Stimulated activated CD8-positive, alpha-beta memory T cell treated with anti-CD3 and anti-CD28 coated beads, Interleukin-15, amount 100 ng/mL, for 48 hours (primary cell): Measurements from ENCODE around the gene P4HB.
A peak's percentile ranks its signal among the peaks of the same experiment; 100 is the strongest.

Experiments
- DNase-seq, 2 donors: peaks; one replicate each; pipeline ENCODE4 v3.0.0-alpha.2; 2020; ENCODE audit warnings: low read depth in 2 of 2

P4HB gene

DNA sequence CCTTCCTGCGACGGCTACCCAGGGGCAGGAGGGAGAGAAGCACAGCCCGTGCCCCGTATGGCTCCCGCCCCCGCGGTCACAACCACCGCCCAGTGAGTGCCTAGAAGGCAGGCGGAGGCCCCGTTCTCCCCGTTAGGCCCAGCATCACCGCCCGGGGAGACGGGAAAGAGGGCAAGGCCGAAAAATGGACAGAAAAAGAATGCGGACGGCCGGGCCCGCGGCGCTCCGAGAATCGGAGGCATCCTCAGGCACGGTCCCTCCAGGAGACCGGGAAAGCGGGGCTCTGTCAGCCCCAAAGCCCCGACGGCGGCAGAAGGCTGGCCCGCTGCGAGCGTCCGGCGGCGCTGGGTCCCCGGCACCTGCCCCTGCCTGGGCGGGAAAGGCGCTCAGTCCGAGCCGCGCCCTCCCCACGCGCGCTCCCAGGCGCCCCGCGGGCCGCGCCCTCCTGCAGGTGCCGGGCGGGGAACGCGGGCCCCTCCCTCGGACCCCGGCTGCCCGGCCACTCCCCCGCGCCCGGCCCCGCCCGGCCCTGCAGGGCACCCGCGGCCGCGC, 27.7 kb downstream of the P4HB start:
- peak; percentile 22 to 35 for DNase-seq

GRCh38 chr17:81831957-81832607, 28.3 kb downstream of the P4HB start:
- peak; percentile 36 for DNase-seq

DNA sequence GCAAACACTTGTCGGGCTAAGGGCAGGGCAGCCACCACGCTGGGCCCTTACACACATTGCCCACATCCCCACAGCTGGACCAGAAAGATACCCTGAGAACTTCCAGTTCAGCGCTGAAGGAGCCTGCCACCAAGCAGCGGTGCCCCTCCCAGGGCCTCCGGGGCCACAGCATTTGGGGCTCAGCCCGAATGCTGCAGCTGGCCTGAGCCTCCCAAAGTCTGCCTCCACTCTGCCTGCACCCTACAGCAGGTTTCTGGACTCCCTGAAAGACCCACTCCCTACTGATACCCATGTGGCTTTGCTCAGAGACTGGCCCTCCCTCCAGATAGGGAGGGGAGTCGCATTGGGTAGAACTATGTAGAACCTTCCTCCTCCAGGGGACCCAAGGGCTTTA, 28.8 kb downstream of the P4HB start:
- DNase-seq: no peak

GRCh38 chr17:81829858-81830257, 30.5 kb downstream of the P4HB start:
- DNase-seq: no peak

DNA sequence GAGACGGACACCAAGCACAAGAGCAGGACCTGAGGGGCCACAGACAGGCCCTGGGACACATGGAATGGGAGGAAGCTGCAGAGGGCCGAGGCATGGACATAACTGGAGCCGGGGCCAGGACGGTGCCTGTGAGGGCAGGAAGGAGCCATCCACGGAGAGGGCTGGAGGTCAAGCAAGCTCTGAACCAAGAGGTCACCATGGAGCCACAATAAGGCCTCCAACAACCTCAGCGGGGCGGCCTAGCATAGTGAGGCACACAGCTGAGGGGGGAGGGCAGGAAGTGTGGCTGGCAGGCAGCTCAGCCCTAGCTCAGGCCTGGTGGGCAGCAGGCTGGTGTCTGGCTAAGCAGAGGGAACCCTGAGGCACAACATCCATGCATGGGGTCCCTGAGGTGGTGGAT, 31.7 kb downstream of the P4HB start:
- DNase-seq: no peak

DNA sequence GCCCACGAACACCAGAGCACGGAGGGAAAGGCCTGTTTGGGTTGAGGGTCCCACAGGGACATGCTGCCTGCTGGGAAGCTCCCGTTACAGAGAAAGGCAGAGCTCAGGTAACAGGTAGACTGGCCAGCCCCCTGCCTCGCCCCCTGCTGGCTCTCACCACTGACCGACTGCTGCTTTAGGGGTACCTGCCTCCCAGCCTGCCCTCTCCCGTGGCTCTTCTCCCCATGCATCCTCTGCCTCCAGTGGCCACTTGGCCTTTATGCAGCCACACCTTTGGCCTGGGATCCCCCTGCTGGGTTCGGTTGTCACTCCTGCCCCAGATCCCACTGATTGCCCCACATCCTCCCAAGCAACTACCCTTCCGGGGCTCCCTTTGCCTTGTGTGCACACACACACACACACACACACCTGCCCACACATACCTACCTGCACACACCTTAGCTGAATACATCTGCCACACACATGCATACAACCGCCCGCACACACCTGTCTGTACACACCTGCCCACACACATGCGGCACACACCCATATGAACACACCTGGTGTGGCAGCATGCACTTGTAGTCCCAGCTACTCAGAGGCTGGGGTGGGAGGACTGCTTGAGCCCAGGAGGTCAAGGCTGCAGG, 34.4 kb downstream of the P4HB start:
- no peak for DNase-seq

GRCh38 chr17:81824595-81824994, 35.7 kb downstream of the P4HB start:
- no peak for DNase-seq

GRCh38 chr17:81823820-81824550, 36.4 kb downstream of the P4HB start:
- DNase-seq: no peak

GRCh38 chr17:81822996-81823819, 37.1 kb downstream of the P4HB start:
- DNase-seq: no peak

GRCh38 chr17:81822312-81822637, 38.1 kb downstream of the P4HB start:
- DNase-seq: no peak

- no peak for DNase-seq
Measured at GRCh38 chr17:81821603-81822311, 38.6 kb downstream of the P4HB start.

GRCh38 chr17:81821147-81821546, 39.2 kb downstream of the P4HB start:
- no peak for DNase-seq

GRCh38 chr17:81819708-81820107, 40.6 kb downstream of the P4HB start:
- DNase-seq: no peak

DNA sequence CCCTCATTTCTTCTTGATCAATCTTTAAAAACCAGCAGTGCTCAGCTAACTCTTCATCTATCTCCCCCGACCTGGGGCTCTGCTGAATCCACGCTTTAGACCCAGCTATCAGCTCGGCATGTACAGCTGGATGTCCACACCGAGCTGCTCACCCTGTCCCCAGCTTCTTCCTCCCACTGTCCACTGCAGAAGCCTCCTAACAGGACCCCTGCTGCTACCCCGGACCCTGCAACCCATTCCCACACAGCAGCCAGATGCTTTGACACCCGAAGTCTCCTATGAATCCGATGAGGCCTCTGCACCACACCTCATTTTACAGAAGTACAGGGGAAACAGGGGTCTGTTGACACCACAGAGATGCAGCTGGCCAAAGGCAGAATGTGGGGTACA, 42.6 kb downstream of the P4HB start:
- DNase-seq: no peak

- DNase-seq: no peak
Measured at GRCh38 chr17:81815646-81815986, 44.7 kb downstream of the P4HB start.

DNA sequence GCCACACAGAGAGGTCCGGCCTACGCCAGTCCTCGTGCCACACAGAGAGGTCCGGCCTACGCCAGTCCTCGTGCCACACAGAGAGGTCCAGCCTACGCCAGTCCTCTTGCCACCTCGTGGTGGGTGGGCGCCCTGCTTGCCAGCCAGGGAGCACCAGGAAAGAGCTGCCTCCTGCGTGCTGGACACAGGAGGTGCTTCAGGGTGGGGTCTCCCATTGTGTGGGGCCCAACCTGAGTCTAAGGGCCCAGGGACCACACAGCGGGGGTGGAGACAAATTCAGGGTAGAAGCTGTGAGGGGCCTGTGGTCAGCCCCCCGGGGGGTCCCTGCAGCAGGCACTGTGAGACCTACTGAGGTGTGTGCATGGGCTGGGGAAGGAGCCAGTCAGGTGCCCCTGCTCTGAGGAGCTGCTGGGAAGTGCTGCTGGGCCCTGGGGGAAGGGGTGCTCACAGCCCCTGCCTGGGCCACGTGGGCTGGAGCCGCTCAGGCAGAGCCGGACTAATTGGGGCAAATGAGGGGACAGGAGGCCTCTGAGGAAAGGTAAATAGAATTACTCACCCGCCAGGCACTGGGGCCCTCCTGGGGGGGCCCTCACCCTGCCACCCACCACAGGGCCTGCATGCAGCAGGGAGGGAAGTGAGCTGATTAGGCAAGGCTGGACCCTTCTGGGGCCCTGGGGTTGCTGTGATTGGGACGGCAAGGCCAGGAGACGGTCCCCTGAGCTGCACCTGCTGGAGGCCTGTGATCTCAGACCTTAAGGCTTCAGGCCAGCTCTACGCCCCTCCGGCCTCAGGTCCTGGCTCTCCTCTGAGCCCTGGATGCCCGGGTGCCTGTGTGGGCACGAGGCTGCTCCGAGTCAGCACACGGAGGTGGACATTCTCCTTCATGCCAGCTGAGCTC, 45.3 kb downstream of the P4HB start:
- DNase-seq: no peak

DNA sequence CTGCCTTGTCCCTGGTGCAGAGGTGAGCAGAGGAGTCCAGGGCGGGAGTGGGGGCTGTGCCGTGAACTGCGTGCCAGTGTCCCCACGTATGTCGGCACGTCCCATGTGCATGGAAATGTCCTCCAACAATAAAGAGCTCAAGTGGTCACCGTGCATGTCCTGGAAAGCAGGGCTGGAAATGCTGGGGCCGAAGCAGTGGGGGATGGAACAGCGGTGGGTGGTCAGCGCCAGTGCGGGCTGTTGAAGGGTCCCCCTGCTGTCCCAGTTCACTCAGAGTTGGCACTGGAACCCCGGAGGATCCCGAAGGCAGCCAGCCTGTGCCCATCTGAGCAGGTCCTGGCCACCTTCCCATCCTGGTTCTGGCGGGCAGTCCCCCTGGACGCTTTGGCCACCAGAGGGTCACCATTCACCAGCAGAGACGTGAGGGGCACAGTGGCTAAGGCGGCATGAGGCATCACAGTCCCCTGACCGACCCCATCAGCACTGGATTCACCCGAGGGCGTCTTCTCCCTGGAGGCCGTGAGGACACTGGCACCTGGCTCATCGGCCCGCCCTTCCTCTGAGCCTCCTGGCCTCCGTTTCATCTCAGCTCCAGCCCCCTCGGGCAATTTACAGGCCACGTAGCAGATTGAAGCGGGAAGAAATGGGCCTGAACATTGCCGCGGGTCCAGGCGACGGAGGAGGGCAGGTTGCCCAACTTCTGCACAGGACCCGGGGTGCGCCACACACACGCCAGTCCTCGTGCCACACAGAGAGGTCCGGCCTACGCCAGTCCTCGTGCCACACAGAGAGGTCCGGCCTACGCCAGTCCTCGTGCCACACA, 46.3 kb downstream of the P4HB start:
- DNase-seq: no peak

DNA sequence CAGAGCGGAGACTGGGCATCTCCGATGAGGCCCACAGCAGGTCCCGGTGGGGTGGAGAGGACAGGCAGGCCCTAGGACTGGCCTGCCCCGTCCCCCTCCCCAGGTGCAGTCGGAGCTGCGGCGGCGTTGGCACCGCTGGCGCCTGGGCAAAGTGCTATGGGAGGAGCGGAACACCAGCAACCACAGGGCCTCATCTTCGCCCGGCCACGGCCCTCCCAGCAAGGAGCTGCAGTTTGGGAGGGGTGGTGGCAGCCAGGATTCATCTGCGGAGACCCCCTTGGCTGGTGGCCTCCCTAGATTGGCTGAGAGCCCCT, 47.0 kb downstream of the P4HB start:
- no peak for DNase-seq

DNA sequence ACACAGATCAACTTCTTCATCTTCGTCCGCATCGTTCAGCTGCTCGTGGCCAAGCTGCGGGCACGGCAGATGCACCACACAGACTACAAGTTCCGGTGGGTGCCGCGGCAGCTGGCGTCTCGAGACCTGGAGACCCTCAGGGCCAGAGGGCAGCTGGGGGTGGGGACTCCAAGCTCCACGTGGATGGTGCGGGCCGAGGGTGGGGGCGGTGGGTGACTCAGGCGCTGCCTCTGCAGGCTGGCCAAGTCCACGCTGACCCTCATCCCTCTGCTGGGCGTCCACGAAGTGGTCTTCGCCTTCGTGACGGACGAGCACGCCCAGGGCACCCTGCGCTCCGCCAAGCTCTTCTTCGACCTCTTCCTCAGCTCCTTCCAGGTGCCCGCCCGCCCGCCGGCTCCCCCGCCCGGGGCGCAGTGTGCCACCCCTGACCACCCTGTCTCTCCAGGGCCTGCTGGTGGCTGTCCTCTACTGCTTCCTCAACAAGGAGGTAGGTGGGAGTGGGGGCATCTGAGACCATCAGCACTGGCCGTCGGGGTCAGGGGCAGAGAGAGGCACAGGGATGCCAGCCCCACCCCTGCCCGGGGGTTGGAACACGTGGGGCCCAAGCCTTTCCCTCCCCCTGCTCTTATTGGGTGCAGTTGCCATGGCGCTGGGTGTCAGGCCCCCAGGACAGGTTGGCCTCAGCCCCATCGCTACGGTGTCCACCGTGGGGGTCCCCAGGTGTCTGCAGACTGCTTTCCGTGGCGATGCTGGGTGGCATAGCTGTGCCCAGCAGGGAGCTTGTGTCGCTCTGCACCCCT, 47.6 kb downstream of the P4HB start:
- DNase-seq: no peak
